HEK293 (cell line): Measurements from ENCODE around the gene CALCOCO1.
"Not testable (repeated sequence)": the region's sequence is repeated elsewhere in the genome, so short reads cannot be mapped to it uniquely, and the experiment has no call there.

Experiments
- CTCF ChIA-PET: fragments of 350-600 bp; formaldehyde crosslinking; extraction: SDS; loops from one replicate; lab custom pipeline; 2021; ENCODE audit warnings: antibody characterized with exemption; lab: Yijun Ruan, JAX
- POLR2A ChIA-PET: fragments of 300-600 bp; formaldehyde crosslinking; extraction: SDS; loops from one replicate; lab custom pipeline; 2020; ENCODE audit warnings: antibody characterized with exemption, inconsistent platforms; lab: Yijun Ruan, JAX
- H3K27ac ChIP-seq: fragments of 200-500 bp; sonication (Bioruptor generic); 2 replicates; pipeline ENCODE4 v1.5.1; 2014; ENCODE audit warnings: low read depth, low read length, control low read depth, inconsistent platforms; ENCODE audit errors: extremely low read depth
- H3K36me3 ChIP-seq, 2 experiments: fragments of 200-500 bp in 1 of 2; sonication (Bioruptor generic) in 1 of 2; 1 replicate in 1 of 2; 2 replicates in 1 of 2; pipeline ENCODE4 v1.5.1; 2014 to 2017; ENCODE audit warnings: inconsistent platforms in 2 of 2, low read length in 2 of 2; ENCODE audit not compliant: control insufficient read depth in 2 of 2, insufficient read depth in 1 of 2
- H3K4me1 ChIP-seq: fragments of 200-500 bp; sonication (Bioruptor generic); 2 replicates; pipeline ENCODE4 v1.5.1; 2014; ENCODE audit warnings: mild to moderate bottlenecking, low read length, inconsistent platforms; ENCODE audit not compliant: control insufficient read depth, insufficient read depth
- H3K4me3 ChIP-seq: 2 replicates; pipeline ENCODE4 v1.5.1; 2011; ENCODE audit warnings: low read depth, mild to moderate bottlenecking, control low read depth, low read length, moderate library complexity
- H3K9me3 ChIP-seq: fragments of 200-500 bp; sonication (Bioruptor generic); 2 replicates; pipeline ENCODE4 v1.5.1; 2014; ENCODE audit warnings: low read depth, low read length, inconsistent platforms; ENCODE audit not compliant: control insufficient read depth, insufficient read depth
- HOXC10 ChIP-seq: sonication (generic); formaldehyde crosslinking; IDR thresholded peaks from 2 replicates; pipeline ENCODE4 v1.8.1; 2023; ENCODE audit warnings: mild to moderate bottlenecking, missing genetic modification reagents
- IKZF3 ChIP-seq: fragments of 450-650 bp; IDR thresholded peaks from 2 replicates; pipeline ENCODE4 v1.5.0; 2018; ENCODE audit warnings: missing biosample characterization, mild to moderate bottlenecking, missing genetic modification characterization, moderate library complexity
- TCF7L2 ChIP-seq: IDR thresholded peaks from 2 replicates; pipeline ENCODE4 v1.6.1; 2011; ENCODE audit warnings: low read depth, mild to moderate bottlenecking, inconsistent platforms, low read length, moderate library complexity, borderline replicate concordance
- YY2 ChIP-seq: fragments of 450-650 bp; formaldehyde crosslinking; IDR thresholded peaks from 2 replicates; pipeline ENCODE4 v1.5.1; 2016; ENCODE audit warnings: missing biosample characterization, missing genetic modification characterization
- ZBTB17 ChIP-seq: fragments of 450-650 bp; formaldehyde crosslinking; IDR thresholded peaks from 2 replicates; pipeline ENCODE4 v1.5.1; 2016; ENCODE audit warnings: missing biosample characterization, missing genetic modification characterization
- ZNF114 ChIP-seq: fragments of 450-650 bp; formaldehyde crosslinking; IDR thresholded peaks from 2 replicates; pipeline ENCODE4 v1.5.0; 2017; ENCODE audit warnings: missing biosample characterization, missing genetic modification characterization
- ZNF121 ChIP-seq: fragments of 450-650 bp; formaldehyde crosslinking; IDR thresholded peaks from 2 replicates; pipeline ENCODE4 v1.5.1; 2016; ENCODE audit warnings: missing biosample characterization, missing genetic modification characterization
- ZNF148 ChIP-seq: fragments of 450-650 bp; formaldehyde crosslinking; IDR thresholded peaks from 2 replicates; pipeline ENCODE4 v1.5.0; 2017; ENCODE audit warnings: missing biosample characterization, missing genetic modification characterization, borderline replicate concordance
- ZNF16 ChIP-seq: fragments of 450-650 bp; formaldehyde crosslinking; IDR thresholded peaks from 2 replicates; pipeline ENCODE4 v1.5.1; 2016; ENCODE audit warnings: low read depth, missing biosample characterization, missing genetic modification characterization
- ZNF223 ChIP-seq: fragments of 450-650 bp; formaldehyde crosslinking; IDR thresholded peaks from 2 replicates; pipeline ENCODE4 v1.5.1; 2016; ENCODE audit warnings: missing biosample characterization, missing genetic modification characterization
- ZNF404 ChIP-seq: fragments of 450-650 bp; formaldehyde crosslinking; IDR thresholded peaks from 2 replicates; pipeline ENCODE4 v1.5.1; 2017; ENCODE audit warnings: missing biosample characterization, missing genetic modification characterization
- ZNF621 ChIP-seq: fragments of 450-650 bp; formaldehyde crosslinking; IDR thresholded peaks from 2 replicates; pipeline ENCODE4 v1.5.1; 2017; ENCODE audit warnings: missing biosample characterization, missing genetic modification characterization
- ZNF623 ChIP-seq: fragments of 450-650 bp; formaldehyde crosslinking; IDR thresholded peaks from 2 replicates; pipeline ENCODE4 v1.5.1; 2016; ENCODE audit warnings: missing biosample characterization, missing genetic modification characterization
- ZNF654 ChIP-seq: fragments of 450-650 bp; formaldehyde crosslinking; IDR thresholded peaks from 2 replicates; pipeline ENCODE4 v1.5.1; 2016; ENCODE audit warnings: low read depth, missing biosample characterization, missing genetic modification characterization
- ZNF670 ChIP-seq: fragments of 450-650 bp; formaldehyde crosslinking; IDR thresholded peaks from 2 replicates; pipeline ENCODE4 v1.5.1; 2016; ENCODE audit warnings: missing biosample characterization, missing genetic modification characterization, low read depth
- ZNF701 ChIP-seq: fragments of 450-650 bp; formaldehyde crosslinking; IDR thresholded peaks from 2 replicates; pipeline ENCODE4 v1.5.1; 2016; ENCODE audit warnings: missing biosample characterization, missing genetic modification characterization
- ZNF707 ChIP-seq: fragments of 450-650 bp; formaldehyde crosslinking; IDR thresholded peaks from 2 replicates; pipeline ENCODE4 v1.5.1; 2016; ENCODE audit warnings: missing biosample characterization, missing genetic modification characterization
- ZSCAN18 ChIP-seq: fragments of 450-650 bp; formaldehyde crosslinking; IDR thresholded peaks from 2 replicates; pipeline ENCODE4 v1.5.1; 2016; ENCODE audit warnings: missing biosample characterization, missing genetic modification characterization

The CALCOCO1 gene

GRCh38 chr12:53765891-53766290 lies 38.6 kb upstream of the CALCOCO1 start (continued):
- no peak for TF ChIP-seq ZNF148 (tag by site-specific recombination)
- TF ChIP-seq, all 188 proteins: peak for 8

GRCh38 chr12:53764615-53765014 lies 37.4 kb upstream of the CALCOCO1 start:
- Histone ChIP-seq H3K4me3 (no peak overlapping the region), H3K36me3 (no peaks in the 10 kb centered on the region), H3K4me1 (peaks cover 3% of the 10 kb centered on the region; the same call in 1 of the 2 replicates), H3K27ac (no peak overlapping the region), H3K9me3 (no peaks in the 10 kb centered on the region)
- ChIA-PET POLR2A (no interaction called here), CTCF (interaction anchor here (0.7 to 3.0 kb wide), 11 partner anchors 8 to 452 kb away, joined by 3 to 26 read pairs (median 4); partner anchors contain the start of gene HOXC10)
- TF ChIP-seq ZNF223 (no peak), ZNF707 (no peak), ZNF670 (tag by site-specific recombination) (no peak), HOXC10 (CRISPR knock-in tag) (no peak), ZSCAN18 (tag by site-specific recombination) (no peak)

- H3K36me3 ChIP-seq, H3K4me1 ChIP-seq, POLR2A ChIA-PET, H3K4me3 ChIP-seq, H3K9me3 ChIP-seq, H3K27ac ChIP-seq: not testable (repeated sequence)
- CTCF ChIA-PET: interaction anchor here (1.0 to 11.4 kb wide), 3 partner anchors 9 to 61 kb away, joined by 3 to 172 read pairs (median 9); no protein-coding TSS in a partner anchor
- TF ChIP-seq ZNF121 (tag by site-specific recombination): peak; percentile 96
Measured at GRCh38 chr12:53762793-53763192, 35.5 kb upstream of the CALCOCO1 start.

GRCh38 chr12:53761306-53761705 lies 34.1 kb upstream of the CALCOCO1 start:
- Histone ChIP-seq H3K9me3 (no peaks in the 10 kb centered on the region), H3K4me1 (peaks cover 8% of the 10 kb centered on the region; the same call in 1 of the 2 replicates), H3K4me3 (no peak overlapping the region), H3K27ac (no peak overlapping the region), H3K36me3 (no peaks in the 10 kb centered on the region)
- POLR2A ChIA-PET: no interaction called here
- CTCF ChIA-PET: interaction anchor here (0.6 to 11.4 kb wide), 6 partner anchors 16 to 448 kb away, joined by 3 to 172 read pairs (median 6); no protein-coding TSS in a partner anchor
- TF ChIP-seq ZNF16 (tag by site-specific recombination) (no peak), ZNF404 (no peak), ZNF621 (tag by site-specific recombination) (no peak), ZNF701 (tag by site-specific recombination) (no peak), ZNF654 (no peak), IKZF3 (no peak), ZNF114 (no peak)

- POLR2A ChIA-PET: no interaction called here
Measured at GRCh38 chr12:53759261-53759660, 32.0 kb upstream of the CALCOCO1 start.

More at GRCh38 chr12:53759261-53759660, 32.0 kb upstream of the CALCOCO1 start:
- Histone ChIP-seq H3K9me3 (no peaks in the 10 kb centered on the region), H3K4me3 (no peak overlapping the region), H3K4me1 (peaks cover 16% of the 10 kb centered on the region), H3K27ac (no peak overlapping the region), H3K36me3 (no peaks in the 10 kb centered on the region)
- no peak for TF ChIP-seq YY2
- TF ChIP-seq TCF7L2: no peak
- 0 out of 2 replicates have a peak, but pooled peaks have one; percentile 25 for TF ChIP-seq ZBTB17
- TF ChIP-seq ZNF623 (tag by site-specific recombination): no peak
- CTCF ChIA-PET: interaction anchor here (11.4 kb wide), 1 partner anchor 14 kb away, joined by 172 read pairs; no protein-coding TSS in a partner anchor
